Activated CD4-positive, alpha-beta T cell treated with anti-CD3 and anti-CD28 coated beads, Interleukin-2, amount 50 U/mL, for 4 hours (primary cell): ENCODE data around the gene IDUA.
"Not testable (repeated sequence)": the region's sequence is repeated elsewhere in the genome, so short reads cannot be mapped to it uniquely, and the experiment has no call there.

Experiments used
- DNase-seq, 2 experiments: peaks; one replicate each; pipeline ENCODE4 v3.0.0-alpha.2; 2020

The IDUA gene

GRCh38 chr4:968221-968620, 18.6 kb upstream of the IDUA start:
- DNase-seq: no peak

DNA sequence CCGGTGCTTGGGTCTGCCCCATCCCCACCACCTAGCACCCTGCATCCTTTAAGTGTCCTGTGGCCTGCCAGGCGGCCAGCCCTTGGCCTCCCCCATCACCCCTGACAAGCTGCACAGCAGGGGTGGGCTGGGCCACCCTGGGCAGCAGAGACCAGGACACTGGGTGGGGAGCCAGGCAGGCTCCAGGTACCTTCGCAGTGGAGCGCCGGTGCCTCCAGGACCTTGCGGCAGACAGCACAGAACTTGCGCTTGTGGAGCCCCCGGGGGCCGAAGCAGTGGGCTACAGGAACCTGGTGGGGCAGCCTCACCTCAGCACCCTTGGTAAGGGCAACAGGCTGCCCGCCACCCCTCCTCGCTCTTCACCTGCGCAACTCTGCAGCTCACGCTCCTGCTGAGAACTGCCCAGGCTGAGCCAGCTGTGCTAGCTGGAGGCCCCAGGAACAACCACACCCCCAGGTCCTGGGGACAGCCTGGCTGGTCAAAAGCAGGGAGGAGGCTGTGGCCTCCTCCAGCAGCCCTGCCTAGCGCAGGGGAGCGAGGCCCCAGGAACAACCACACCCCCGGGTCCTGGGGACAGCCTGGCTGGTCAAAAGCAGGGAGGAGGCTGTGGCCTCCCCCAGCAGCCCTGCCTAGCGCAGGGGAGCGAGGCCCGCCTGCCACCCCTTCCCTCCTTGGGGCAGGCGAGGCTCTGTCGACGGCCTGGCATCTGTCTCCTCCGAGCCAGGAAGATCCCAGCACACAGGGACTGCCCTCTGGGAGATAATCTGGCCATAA, 18.0 kb upstream of the IDUA start:
- no peak for DNase-seq

DNA sequence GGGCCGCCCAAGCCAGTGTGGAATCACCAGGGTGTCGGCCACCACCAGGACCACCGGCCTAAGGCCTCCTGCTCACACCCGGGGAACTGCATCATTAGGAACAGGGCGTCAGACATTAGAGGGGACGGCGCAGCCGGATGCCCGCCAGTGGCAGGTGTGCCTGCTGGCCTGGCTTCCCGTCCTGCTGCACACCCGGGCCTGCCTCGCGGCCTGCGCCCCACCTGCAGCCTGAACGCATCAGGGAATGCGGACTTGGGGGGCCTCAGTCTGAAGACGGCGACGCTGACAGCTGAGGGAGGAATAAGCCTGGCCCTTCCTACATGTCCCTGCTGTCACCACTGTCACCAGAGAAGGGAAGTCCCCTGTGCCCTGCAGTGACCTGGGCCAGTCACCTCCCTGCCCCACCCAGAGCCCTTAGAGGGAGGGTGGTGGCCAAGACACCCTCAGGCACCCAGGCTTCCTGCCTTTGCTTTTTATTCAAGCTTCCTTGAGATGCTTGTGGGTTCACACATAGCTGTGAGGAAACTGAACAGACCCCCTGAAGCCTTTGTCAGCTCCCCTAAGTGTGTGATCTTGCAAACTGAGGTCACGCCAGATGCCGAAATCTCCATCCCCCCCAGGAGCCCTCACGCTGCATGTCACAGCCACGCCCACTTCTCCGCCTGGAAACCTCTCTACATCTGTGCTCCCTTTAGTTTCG, 16.6 kb upstream of the IDUA start:
- no peak for DNase-seq

- no peak for DNase-seq
Measured at GRCh38 chr4:970854-971520, 15.9 kb upstream of the IDUA start.

GRCh38 chr4:971666-972500, 15.0 kb upstream of the IDUA start:
- DNase-seq: no peak

DNA sequence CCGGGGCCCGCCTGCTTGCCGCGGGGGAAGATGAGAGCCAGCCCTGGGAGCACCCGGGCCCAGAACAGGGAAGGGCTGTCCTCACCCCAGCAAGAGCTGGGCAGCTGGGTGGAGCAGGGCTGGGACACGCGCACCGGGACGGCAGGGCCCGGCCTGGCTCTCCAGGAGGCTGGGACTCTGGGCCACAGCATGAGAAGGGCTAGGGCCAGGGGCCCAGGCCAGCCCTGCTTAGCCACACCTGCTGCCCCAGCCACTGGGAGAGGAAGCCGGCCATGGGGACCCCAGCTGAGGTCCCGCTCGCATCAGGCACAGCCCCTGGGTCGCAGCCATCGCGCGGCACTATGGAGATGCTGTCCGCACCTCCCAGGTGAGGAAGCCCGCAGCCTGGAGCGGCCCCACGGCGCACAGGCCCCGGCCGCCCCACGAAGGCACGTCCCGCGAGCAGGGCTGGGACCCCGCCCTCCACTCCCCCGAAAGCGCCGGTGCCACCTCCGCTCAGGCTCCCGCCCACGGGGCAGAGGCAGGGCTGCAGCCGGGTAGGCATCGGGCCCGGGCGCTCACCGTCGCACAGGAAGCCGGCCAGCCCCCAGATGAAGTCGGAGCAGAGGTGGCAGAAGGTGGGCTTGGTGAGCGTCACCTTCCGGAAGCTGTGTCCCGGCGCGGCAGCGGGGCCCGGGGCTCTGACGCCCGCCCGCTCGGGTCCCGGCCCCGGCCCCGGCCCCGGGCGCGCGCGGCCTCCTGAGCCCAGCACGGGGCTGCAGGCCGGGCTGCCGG, 14.0 kb upstream of the IDUA start:
- peak; percentile 61 to 69 for DNase-seq

DNA sequence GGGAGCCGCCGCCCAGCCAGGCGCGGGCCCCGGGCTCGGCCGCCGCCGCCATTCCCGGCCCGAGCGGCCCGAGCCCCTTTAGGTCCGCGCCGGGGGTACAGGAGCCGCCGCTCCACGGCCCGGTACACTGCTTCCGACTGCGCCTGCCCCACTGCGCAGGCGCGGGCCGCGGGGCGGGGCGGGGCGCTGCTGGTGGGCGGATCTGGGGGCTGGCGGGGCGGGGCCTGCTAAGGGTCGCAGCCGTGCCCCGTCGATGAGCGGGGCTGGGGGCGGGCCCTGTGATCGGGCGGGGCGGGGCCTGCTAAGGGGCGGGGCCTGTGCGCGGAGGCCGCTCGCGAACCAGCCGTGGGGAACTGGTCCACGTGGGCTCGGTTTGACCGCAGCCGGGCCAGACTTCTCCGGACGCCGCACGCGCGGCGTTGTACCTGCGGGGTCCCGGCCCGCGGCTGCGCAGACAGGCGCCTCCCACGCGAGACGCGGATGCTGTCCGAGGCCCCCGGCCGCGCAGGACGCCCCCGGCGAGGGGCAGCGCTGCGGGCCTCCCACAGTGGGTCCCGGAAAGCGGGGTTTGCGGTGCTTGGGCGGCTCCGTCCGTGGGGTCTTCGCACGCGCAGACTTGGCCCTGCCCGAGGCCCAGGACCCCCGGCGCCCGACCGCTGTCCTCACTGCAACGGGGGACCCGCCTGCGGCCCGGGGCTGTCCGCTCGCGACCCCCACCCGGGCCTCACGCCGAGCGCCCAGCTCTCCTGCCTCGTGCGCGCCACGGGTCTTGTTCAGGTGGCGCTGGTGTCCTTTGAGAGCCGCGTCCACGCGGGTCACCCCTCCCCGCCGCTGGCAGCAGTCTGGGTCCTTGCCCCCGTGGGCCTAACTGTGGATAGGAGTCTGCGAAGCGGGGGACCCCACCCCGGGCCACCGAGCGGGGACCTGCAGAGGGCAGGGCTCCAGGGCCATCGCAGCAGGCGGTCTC, 13.1 kb upstream of the IDUA start, which contains the start of gene DGKQ:
Gene DGKQ (minus strand): TSS at position 139 of the 967 bp plus-strand sequence. CDS start 87 bp downstream, at position 52.
- DNase-seq: peak; percentile 80 to 84

GRCh38 chr4:974668-975067, 12.2 kb upstream of the IDUA start:
- DNase-seq: no peak

DNA sequence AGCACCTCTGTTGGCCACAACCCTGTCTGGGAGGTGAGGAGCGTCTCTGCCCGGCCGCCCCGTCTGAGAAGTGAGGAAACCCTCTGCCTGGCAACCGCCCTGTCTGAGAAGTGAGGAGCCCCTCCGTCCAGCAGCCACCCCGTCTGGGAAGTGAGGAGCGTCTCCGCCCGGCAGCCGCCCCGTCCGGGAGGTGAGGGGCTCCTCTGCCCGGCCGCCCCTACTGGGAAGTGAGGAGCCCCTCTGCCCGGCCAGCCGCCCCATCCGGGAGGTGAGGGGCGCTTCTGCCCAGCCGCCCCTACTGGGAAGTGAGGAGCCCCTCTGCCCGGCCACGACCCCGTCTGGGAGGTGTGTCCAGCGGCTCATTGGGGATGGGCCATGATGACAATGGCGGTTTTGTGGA, 10.8 kb upstream of the IDUA start:
- DNase-seq: not testable (repeated sequence)

GRCh38 chr4:978957-979701, 7.7 kb upstream of the IDUA start:
- no peak for DNase-seq

DNA sequence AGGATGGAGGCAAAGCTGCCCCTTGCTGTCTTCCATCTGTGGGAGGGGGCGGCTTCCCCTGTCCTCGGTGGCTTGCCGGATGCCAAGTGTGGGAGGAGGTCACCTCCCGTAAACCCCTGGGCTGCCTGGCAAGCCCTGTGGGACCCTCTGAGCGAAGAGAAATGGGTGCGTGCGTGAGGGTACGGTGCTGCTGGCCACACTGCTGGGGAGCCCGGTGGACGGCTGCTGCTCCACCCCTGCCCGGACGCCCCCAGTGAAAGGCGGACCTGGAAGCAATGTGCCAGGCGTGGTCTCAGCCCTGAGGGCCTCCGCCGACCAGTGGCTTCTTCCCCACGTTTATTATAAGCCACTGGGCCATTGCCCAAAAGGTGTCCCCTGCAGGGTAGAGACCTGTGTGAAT, 4.6 kb upstream of the IDUA start:
- DNase-seq: no peak

- no peak for DNase-seq
Measured at GRCh38 chr4:982814-983213, 4.0 kb upstream of the IDUA start.

- no peak for DNase-seq
Measured at GRCh38 chr4:984336-985054, 2.3 kb upstream of the IDUA start.

DNA sequence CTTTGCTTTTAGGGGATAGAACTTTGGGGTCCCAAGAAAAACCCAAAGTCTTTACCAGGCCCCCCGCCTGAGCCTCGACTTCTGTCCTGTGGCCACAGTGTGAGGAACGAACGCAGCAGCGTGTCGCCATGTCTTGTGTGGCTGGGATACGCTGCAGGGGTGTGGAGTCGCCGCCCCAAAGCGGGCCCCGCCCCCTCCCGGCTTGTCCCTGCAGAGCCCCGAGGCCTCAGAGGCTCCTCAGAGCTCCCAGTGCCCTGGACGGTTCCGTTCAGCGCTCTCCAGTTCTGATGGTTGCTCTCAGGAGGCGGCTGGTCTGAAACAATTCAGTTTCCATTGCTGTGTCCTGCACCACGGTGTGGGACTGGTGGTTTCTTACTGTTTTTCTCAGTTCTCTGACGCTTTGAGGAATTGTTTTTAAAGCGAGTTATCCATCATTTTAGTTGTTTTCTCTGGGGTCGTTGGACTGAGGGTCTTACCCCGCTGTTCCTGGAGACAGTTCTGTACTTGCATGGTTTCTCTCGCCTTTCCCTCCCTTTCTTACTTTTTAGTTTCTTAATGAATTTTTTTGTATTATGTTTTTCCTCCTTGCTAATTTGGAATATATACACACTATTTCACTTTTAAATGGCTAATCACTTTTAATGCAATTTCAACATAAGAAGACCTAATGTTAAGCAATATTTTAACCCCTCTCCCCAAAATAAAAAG, 1.6 kb upstream of the IDUA start:
- DNase-seq: peak; percentile 60 to 67

DNA sequence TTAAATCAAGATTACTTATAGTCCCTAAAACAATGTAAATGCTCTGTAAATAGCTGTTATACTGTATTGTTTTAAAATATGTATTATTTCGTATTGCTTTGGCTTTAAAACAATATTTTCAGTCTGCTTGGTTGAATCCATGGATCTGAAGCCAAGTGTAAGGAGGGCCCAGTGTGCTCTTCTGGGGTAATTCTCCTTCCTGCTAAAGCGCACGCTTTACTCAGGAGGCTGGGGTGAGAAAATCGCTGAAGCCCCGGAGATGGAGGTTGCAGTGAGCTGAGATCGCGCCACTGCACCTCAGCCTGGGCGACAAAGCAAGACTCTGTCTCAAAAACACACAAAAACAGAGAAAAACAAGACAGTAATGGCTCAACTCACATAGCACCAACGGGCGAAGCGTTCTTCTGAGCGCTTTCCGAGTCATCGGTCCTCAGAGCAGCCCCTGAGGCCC, 391 bp upstream of the IDUA start:
- no peak for DNase-seq

DNA sequence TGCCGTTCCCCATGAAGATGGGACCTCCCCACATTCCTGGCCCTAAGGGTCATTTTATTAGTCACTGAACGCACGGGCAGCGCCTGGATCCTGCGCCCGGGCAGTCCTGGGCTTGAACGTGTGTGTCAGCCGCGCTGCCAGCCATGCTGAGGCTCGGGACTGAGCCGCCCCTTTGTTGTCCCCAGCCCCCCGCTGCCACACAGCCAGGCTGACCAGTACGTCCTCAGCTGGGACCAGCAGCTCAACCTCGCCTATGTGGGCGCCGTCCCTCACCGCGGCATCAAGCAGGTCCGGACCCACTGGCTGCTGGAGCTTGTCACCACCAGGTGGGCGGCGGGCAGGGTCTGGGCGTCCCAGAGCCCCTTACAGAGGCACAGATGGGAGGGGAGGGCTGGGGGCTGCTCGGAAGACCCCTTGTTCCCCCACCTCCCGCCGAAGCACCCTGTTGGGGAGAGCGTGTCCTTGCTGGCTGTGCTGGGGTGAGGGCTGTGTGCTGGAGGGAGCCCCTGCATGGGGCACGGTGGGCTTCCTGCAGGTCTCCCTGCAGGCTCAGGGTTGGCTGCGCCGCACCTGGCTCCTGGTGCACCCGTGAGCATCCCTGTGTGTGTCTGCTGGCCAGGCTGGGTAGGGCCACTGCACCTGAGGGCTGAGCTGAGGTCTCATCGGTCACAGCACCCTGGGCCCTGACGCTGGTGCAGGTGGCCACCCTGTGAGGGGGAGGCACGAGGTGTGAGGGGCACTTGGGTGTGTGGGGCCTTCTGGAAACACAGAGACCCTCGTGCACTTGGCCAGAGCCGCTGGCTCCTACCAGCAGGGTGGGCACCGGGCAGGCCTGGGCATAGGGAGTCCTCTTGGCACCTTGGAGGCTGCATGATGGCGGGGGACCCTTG, 1.0 kb downstream of the IDUA start:
- no peak for DNase-seq
